WTC11 (cell line): ENCODE results near the gene SERPINB6.

Experiments used
- CBFB ChIP-seq: sonication (generic); formaldehyde crosslinking; IDR thresholded peaks from 2 replicates; pipeline ENCODE4 v1.8.1; 2022; ENCODE audit warnings: mild to moderate bottlenecking, low read depth, missing genetic modification reagents
- GABPB1 ChIP-seq: sonication (generic); formaldehyde crosslinking; IDR thresholded peaks from 2 replicates; pipeline ENCODE4 v1.8.1; 2023; ENCODE audit warnings: mild to moderate bottlenecking, missing genetic modification reagents
- JUN ChIP-seq: sonication (generic); formaldehyde crosslinking; IDR thresholded peaks from 2 replicates; pipeline ENCODE4 v1.8.0; 2023; ENCODE audit warnings: mild to moderate bottlenecking, missing genetic modification reagents
- RELA ChIP-seq: sonication (generic); formaldehyde crosslinking; IDR thresholded peaks from 2 replicates; pipeline ENCODE4 v1.8.1; 2022; ENCODE audit warnings: missing genetic modification reagents, mild to moderate bottlenecking, borderline replicate concordance
- SMAD3 ChIP-seq: sonication (generic); formaldehyde crosslinking; IDR thresholded peaks from 2 replicates; pipeline ENCODE4 v1.8.0; 2022; ENCODE audit warnings: missing genetic modification reagents, mild to moderate bottlenecking, borderline replicate concordance
- SP1 ChIP-seq: sonication (generic); formaldehyde crosslinking; conservative IDR thresholded peaks from 2 replicates; pipeline ENCODE4 v1.8.1; 2022; ENCODE audit warnings: missing genetic modification reagents
- ZNF671 ChIP-seq: fragments of 250-450 bp; sonication (Bioruptor Pico); IDR thresholded peaks from 2 replicates; pipeline ENCODE4 v1.8.0; 2021; ENCODE audit warnings: mild to moderate bottlenecking
- TF ChIP-seq, protein P1 (sequence below): sonication (generic); formaldehyde crosslinking; IDR thresholded peaks from 2 replicates; pipeline ENCODE4 v1.8.1; 2023; ENCODE audit warnings: mild to moderate bottlenecking, missing genetic modification reagents
- TF ChIP-seq, protein P2 (sequence below): fragments of 200-600 bp; IDR thresholded peaks from 2 replicates; pipeline ENCODE4 v1.8.0; 2022; ENCODE audit warnings: antibody characterized with exemption
- TF ChIP-seq, protein P3 (sequence below): sonication (generic); formaldehyde crosslinking; IDR thresholded peaks from 2 replicates; pipeline ENCODE4 v1.8.0; 2022; ENCODE audit warnings: mild to moderate bottlenecking, missing genetic modification reagents

DNA sequence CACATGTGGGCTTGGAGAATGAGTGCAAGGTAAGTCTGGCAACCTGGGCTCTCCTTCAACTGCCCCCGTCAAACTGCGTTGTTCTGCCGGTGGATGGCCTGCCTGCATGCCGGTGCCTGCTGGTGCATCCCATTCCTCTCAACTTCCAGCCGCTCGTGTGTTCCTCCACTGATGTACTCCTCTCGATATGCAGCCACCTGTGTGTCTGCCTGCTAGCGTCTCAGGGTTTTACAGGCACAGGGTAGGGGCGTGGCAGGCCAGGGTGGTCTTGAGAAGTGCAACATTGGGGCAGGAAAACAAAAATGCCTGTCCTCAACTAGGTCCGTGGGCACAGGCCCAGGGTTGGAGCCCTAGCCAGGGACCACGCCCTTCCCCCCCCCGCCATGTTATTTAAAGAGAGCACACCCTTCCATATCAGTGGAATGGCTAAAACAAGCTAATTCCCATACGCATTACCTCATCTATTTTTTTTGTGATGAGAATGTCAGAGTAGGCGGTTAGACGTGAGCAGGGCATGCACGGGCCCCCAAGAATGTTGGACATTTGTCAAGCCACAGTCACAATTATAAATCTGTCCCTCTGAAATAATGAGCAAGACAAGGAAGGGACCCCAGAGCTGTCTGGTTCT is 33.2 kb downstream of the SERPINB6 start:
- TF ChIP-seq CBFB (CRISPR knock-in tag) (no peak), RELA (CRISPR knock-in tag) (no peak), GABPB1 (CRISPR knock-in tag) (no peak), ZNF671 (CRISPR knock-in tag) (no peak), SP1 (CRISPR knock-in tag) (no peak), SMAD3 (CRISPR knock-in tag) (no peak), JUN (CRISPR knock-in tag) (no peak)
- TF ChIP-seq, protein P1, sequence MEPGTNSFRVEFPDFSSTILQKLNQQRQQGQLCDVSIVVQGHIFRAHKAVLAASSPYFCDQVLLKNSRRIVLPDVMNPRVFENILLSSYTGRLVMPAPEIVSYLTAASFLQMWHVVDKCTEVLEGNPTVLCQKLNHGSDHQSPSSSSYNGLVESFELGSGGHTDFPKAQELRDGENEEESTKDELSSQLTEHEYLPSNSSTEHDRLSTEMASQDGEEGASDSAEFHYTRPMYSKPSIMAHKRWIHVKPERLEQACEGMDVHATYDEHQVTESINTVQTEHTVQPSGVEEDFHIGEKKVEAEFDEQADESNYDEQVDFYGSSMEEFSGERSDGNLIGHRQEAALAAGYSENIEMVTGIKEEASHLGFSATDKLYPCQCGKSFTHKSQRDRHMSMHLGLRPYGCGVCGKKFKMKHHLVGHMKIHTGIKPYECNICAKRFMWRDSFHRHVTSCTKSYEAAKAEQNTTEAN (CRISPR knock-in tag): no peak
- TF ChIP-seq, protein P2, sequence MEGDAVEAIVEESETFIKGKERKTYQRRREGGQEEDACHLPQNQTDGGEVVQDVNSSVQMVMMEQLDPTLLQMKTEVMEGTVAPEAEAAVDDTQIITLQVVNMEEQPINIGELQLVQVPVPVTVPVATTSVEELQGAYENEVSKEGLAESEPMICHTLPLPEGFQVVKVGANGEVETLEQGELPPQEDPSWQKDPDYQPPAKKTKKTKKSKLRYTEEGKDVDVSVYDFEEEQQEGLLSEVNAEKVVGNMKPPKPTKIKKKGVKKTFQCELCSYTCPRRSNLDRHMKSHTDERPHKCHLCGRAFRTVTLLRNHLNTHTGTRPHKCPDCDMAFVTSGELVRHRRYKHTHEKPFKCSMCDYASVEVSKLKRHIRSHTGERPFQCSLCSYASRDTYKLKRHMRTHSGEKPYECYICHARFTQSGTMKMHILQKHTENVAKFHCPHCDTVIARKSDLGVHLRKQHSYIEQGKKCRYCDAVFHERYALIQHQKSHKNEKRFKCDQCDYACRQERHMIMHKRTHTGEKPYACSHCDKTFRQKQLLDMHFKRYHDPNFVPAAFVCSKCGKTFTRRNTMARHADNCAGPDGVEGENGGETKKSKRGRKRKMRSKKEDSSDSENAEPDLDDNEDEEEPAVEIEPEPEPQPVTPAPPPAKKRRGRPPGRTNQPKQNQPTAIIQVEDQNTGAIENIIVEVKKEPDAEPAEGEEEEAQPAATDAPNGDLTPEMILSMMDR: no peak
- TF ChIP-seq, protein P3, sequence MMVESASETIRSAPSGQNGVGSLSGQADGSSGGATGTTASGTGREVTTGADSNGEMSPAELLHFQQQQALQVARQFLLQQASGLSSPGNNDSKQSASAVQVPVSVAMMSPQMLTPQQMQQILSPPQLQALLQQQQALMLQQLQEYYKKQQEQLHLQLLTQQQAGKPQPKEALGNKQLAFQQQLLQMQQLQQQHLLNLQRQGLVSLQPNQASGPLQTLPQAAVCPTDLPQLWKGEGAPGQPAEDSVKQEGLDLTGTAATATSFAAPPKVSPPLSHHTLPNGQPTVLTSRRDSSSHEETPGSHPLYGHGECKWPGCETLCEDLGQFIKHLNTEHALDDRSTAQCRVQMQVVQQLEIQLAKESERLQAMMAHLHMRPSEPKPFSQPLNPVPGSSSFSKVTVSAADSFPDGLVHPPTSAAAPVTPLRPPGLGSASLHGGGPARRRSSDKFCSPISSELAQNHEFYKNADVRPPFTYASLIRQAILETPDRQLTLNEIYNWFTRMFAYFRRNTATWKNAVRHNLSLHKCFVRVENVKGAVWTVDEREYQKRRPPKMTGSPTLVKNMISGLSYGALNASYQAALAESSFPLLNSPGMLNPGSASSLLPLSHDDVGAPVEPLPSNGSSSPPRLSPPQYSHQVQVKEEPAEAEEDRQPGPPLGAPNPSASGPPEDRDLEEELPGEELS (CRISPR knock-in tag): no peak
